ENCODE results near the gene POLR1E.

The POLR1E gene

DNA sequence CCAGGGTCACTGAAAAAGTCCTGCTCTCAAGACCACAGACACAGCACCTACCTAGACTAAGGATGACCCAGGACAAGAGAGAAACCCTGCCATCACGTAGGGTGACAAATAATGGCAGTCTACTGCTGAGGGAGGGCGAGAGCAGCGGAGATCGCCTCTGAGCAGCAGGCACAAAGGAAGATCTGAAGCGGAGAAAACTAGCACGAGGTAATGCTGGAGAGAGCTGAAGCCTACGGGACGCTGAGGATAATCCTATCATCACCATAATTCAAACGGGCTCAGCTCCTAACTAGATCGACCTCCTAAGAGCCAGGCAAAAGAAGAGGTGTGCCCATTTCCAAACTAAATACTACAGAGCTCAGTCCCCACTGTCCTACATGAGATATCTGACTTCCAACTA is 49.2 kb downstream of the POLR1E start:
- no peak for DNase-seq (ENCODE audit: low spot score)

DNA sequence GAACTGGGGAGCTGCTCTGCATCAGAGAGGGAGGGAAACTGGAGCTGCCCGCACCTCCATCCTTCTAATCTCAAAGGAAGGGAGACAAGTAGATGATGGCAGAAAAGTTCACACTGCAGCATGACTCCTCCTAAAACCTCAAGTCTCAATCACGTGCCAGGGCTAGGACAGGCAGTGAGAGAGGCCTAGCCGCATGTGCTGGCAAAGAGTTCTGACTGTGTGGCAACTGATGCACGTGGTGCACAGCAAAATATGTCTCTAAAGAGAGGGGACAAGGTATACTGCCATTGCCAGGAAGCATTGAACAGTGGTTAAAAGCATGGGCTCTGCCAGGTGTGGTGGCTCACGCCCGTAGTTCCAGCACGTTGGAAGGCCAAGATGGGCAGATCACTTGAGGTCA is 52.4 kb downstream of the POLR1E start:
- no peak for DNase-seq (ENCODE audit: low spot score)

DNA sequence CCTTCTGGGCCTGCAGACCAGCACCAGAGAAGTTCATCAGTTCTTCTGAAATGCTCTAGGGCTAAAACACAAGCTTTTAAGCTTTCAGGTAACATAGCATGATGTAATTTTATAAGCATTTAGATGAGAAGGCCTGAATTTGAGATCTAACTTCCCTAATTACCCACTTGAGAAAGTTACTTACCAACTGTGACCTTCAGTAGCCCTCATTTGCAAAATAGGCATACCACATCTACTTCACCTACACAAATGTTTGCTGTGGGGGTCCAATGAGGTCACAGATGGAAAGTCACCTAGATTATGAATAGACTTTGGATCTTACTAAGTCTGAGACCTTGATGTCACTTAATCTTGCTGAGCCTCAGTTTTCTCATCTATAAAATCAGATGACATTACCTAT is 53.9 kb downstream of the POLR1E start:
- DNase-seq (ENCODE audit: low spot score): no peak

DNA sequence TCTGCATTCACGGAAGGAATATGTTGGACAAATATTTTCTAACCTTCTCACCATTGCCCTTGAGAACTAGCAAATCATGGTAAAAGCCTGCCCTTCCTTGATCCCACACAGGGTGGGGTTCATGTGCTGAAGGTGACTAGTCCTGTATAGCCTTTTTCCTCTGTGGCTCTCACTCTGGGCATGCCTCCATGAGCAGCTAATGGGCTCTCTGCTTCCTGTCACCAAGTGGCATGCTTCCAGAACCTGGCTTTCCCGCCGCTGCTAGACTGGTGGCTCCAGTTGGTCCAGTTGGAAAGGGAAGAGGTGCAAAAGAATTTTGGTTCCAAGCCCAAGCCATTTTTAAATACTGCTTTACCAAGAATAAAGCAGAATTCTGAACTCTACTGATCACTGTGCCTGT is 54.9 kb downstream of the POLR1E start:
- DNase-seq (ENCODE audit: low spot score): peak; percentile 1

DNA sequence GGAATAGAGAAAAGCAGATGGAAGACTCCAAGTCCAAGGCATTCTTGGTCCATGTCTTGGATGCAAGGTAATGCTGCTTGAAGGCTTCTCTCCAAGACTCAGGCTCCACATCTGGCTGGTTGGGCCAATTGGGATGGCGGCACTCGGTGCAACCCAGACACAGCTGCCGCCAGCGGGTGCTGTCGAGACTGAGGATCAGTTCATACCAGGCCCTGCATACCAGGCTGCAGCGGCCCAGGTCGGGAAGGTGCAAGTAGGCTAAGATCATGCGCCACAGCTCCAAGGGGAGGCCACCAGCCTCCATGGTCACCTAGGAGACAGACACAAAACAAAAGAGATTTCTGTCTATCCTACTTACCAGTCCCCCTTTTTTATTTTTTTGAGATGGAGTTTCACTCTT is 55.7 kb downstream of the POLR1E start:
- no peak for DNase-seq (ENCODE audit: low spot score)

DNA sequence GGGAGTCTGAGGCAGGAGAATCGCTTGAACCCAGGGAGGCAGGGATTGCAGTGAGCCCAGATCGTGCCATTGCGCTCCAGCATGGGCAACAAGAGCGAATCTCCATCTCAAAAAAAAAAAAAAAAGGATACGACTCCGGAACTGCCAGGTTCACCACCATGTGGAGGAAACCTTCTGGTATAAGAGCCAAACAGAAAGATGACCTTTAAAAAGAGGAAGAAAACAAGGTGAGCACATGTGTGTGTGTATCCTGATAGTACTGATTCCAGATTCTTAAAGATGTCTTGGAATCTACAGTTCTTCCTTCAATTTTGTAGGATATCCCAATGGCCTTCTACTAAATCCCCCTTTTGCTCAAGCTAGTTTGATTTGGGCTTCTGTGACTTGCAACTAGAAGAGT is 56.7 kb downstream of the POLR1E start:
- DNase-seq (ENCODE audit: low spot score): no peak

DNA sequence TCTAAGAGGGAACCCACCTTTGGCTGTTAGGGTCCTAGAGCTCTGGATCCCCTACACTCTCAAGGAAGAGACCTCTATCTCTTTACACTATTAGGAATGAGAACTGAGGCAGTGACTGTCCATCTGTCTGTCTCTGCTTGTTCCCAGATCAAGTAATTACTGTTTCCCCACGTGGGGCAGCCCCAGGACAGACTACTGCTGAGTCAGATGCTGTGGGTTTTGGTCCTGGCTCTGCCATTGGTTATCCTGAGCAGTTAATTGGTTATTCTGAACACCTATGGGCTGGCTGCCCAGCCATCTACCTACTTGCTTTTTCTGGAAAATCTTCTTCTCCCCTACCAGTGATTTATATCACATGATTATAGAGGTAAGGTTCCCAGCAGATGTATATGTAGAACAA is 57.1 kb downstream of the POLR1E start:
- DNase-seq (ENCODE audit: low spot score): no peak

DNA sequence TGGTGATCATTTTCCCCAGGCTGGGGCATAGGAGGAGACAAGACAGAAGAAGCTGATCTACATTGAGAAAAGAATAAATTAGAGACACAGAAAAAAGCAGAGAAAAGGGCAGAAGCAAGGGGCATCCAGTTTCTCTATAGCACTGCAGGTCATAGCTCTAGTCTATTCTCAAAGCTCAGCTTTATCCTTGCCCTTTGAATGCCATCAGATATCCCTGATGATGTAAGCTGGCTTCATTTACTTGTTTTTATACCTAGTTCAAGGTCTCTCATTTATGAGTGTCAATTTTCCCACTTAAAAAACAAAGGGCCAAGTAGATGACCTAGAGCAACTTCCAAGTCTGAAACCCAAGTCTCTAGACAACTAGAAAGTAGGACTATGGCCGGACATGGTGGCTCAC is 57.7 kb downstream of the POLR1E start:
- DNase-seq (ENCODE audit: low spot score): no peak

DNA sequence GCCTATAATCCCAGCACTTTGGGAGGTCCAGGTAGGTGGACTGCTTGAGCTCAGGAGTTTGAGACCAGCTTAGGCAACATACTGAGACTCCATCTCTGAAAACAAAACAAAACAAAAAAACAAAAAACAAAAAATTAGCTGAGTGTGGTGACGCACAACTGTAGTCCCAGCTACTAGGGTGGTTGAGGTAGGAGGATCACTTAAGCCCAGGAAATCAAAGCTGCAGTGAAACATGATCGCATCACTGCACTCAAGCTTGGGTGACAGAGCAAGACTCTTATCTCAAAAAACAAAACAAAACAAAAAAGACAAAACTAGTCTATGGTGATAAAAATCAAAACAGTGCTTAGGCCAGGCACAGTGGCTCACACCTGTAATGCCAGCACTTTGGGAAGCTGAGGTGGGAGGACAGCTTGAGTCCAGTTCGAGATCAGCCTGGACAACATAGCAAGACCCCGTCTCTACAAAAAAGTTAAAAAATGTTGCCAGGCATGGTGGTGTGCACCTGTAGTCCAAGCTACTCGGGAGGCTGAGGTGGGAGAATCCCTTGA is 61.7 kb downstream of the POLR1E start:
- DNase-seq (ENCODE audit: low spot score): no peak

DNA sequence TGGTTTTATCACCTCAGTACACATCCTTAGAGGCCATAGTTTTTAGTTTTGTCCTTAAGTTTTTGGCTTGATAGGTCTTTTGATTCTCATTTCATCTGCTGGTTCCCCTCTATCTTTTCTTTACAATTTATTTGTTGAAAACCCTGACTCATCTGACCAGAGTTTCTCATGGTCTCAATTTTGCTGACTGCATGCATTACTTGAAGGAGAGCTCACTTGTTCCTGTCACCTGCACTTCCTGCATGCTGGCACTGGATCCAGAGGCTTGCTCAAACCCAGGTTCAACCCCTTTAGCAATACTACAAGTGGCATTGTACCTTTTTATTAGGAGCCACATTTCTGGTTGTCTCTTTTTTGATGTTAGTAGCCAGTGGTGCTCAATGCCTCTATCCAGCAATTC is 63.8 kb downstream of the POLR1E start:
- DNase-seq (ENCODE audit: low spot score): no peak

DNA sequence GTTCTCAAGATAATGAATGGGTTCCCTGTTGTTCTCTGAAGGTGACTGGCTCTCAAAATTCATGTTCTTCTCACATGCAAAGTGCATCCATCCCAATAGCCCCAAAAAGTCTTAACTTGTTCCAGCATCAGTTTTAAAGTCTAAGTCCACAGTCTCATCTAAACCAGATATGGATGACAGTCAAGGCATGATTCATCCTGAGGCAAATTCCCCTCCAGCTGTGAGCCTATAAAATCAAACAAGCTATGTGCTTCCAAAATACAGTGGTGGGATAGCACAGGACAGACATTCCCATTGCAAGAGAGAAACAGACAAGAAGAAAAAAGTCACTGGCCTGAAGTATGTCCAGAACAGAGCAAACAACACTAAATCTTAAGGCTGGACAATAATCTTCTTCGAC is 65.0 kb downstream of the POLR1E start:
- no peak for DNase-seq (ENCODE audit: low spot score)

DNA sequence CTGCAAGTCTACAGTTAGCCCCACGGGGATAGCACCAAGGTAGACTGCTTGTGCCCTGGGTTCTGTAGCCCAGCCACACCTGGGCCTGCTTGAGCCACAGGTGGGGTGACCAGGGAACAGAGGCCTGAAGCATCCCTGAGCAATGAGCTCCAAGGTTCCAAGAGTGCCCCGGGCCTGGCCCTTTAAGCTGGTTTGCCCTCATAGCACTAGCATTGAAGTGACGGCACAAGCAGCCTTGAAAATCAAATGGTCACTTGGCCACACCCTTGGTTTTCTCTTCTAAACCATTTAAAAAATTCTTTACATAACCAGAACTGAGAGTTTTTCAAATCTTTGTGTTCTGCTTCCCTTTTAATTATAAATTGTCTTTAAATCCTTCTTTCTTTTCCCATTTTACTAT is 65.7 kb downstream of the POLR1E start:
- DNase-seq (ENCODE audit: low spot score): no peak

DNA sequence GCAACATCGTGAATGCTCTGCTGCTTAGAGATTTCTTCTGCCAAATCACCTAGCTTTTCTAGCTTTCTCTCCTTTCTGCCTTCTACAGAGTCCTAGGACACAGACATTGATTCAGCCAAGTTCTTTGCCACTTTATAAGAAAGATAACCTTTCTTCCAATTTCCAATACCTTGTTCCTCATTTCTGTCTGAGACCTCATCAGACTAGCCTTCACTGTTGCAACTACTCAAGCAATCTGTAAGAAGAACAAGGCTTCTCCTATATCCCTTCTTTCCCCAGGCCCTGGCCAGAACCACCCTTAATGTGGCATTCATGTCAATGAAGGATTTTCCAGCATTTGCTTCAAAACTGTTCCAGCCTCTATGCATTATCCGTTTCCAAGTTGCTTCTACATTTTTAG is 66.1 kb downstream of the POLR1E start:
- no peak for DNase-seq (ENCODE audit: low spot score)

All from kidney capillary endothelial cell (primary cell).